Measurements from ENCODE around the gene PLOD2. TPM values are rescaled to one million over a fixed set of nuclear protein-coding genes. Genes with fewer than 3 reads are reported as not detected.

The PLOD2 gene
- total RNA-seq, 1 experiment from 2014 or later: 19.3 TPM

DNA sequence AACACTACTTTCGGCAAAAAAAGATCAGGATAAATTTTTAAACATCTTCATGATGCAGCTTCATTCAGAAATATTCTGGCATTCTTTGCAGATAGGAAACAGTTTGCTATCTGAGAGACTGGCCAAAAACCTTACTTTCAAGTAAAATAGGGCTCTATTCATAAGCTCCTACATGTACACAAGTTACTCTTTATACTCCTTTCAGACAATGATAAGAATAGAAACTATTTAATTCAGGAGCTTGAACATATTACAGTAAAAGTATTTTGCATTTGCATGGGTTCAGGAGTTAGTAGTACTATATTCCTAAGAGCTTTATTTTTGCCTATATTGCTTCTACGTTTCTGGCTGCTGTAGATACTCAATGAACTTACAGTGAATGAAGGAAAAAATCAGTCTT lies 70.5 kb downstream of the PLOD2 start:
- Histone ChIP-seq H4K5ac (ENCODE audit: insufficient read length, low read depth, low read length) (no peak overlapping the region), H3K79me2 (ENCODE audit: insufficient read depth, low read length) (no peaks in the 10 kb centered on the region), H4K91ac (ENCODE audit: insufficient read length, low read depth, low read length) (no peak overlapping the region), H4K20me1 (ENCODE audit: control insufficient read depth, insufficient read depth, insufficient read length) (no peaks in the 10 kb centered on the region), H2AK5ac (ENCODE audit: insufficient read length, low read length) (no peak overlapping the region), H3K23ac (ENCODE audit: insufficient read length, low read depth, low read length) (no peak overlapping the region), H3K56ac (ENCODE audit: insufficient read length, low read depth, low read length) (no peak overlapping the region), H3K9ac (ENCODE audit: extremely low read depth, insufficient read length, low read length) (no peak overlapping the region), H4K8ac (replicated peaks; ENCODE audit: insufficient read length, low read depth, low read length) (no peak overlapping the region), H3K4me1 (ENCODE audit: insufficient read depth, low read length) (no peaks in the 10 kb centered on the region), H2BK12ac (ENCODE audit: insufficient read length, low read depth, low read length) (no peak overlapping the region), H3K9me3 (ENCODE audit: control insufficient read depth, low read depth, low read length) (no peaks in the 10 kb centered on the region), H3K79me1 (ENCODE audit: insufficient read depth, low read depth, low read length, poor library complexity, severe bottlenecking) (no peaks in the 10 kb centered on the region), H3K27me3 (ENCODE audit: insufficient read depth, low read length) (no peaks in the 10 kb centered on the region), H3K23me2 (ENCODE audit: insufficient read length, low read depth, low read length, poor library complexity, severe bottlenecking) (no peaks in the 10 kb centered on the region), H2BK20ac (ENCODE audit: low read depth, low read length, poor library complexity, severe bottlenecking) (no peak overlapping the region), H3K4ac (ENCODE audit: low read depth, low read length) (no peak overlapping the region), H2AFZ (ENCODE audit: low read length) (no peak overlapping the region), H3T11ph (ENCODE audit: low read length) (no peak overlapping the region), H2BK15ac (ENCODE audit: low read depth, low read length) (no peak overlapping the region), H3K18ac (ENCODE audit: insufficient read length, low read depth, low read length) (no peak overlapping the region), H3K4me2 (ENCODE audit: insufficient read depth, insufficient read length, low read length) (no peak overlapping the region), H2BK120ac (ENCODE audit: low read depth, low read length, poor library complexity, severe bottlenecking) (no peak overlapping the region), H2BK5ac (ENCODE audit: insufficient read length, low read length) (no peak overlapping the region), H3K27ac (ENCODE audit: insufficient read length, low read depth, low read length) (no peak overlapping the region), H3K14ac (ENCODE audit: insufficient read depth, low read length) (no peak overlapping the region)
- Mint-ChIP-seq H3K4me3 (no peak overlapping the region), H3K27ac (no peak overlapping the region), H3K36me3 (ENCODE audit: insufficient read depth in 1 of 3, low read depth in 3 of 3) (peaks cover 0 to 3% (median 0%) of the 10 kb centered on the region in 3 experiments; a peak in 1 of 7 replicates), H3K9me3 (no peaks in the 10 kb centered on the region; a peak in 1 of 5 replicates), H3K27me3 (ENCODE audit: low read depth) (no peaks in the 10 kb centered on the region), H3K4me1 (no peaks in the 10 kb centered on the region)
- DNase-seq: no peak
- TF ChIP-seq, protein P1, sequence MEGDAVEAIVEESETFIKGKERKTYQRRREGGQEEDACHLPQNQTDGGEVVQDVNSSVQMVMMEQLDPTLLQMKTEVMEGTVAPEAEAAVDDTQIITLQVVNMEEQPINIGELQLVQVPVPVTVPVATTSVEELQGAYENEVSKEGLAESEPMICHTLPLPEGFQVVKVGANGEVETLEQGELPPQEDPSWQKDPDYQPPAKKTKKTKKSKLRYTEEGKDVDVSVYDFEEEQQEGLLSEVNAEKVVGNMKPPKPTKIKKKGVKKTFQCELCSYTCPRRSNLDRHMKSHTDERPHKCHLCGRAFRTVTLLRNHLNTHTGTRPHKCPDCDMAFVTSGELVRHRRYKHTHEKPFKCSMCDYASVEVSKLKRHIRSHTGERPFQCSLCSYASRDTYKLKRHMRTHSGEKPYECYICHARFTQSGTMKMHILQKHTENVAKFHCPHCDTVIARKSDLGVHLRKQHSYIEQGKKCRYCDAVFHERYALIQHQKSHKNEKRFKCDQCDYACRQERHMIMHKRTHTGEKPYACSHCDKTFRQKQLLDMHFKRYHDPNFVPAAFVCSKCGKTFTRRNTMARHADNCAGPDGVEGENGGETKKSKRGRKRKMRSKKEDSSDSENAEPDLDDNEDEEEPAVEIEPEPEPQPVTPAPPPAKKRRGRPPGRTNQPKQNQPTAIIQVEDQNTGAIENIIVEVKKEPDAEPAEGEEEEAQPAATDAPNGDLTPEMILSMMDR (conservative IDR thresholded peaks at IDR 0.05): no peak
- WGBS (ENCODE audit: extremely low coverage, insufficient read length, low lambda C conversion rate): no CpG with 5 or more reads among the region's 2 CpGs

All from H9 (cell line).